GM18909 (cell line): Measurements from ENCODE around the gene CPNE5.
"Not testable (repeated sequence)": the region's sequence is repeated elsewhere in the genome, so short reads cannot be mapped to it uniquely, and the experiment has no call there.

Experiments used
- ATAC-seq: cut with Tn5 transposase; IDR thresholded peaks from one replicate; pipeline ENCODE4 v1.9.1; 2021; ENCODE audit warnings: mild to moderate bottlenecking; ENCODE audit not compliant: unreplicated experiment, poor library complexity

The CPNE5 gene

DNA sequence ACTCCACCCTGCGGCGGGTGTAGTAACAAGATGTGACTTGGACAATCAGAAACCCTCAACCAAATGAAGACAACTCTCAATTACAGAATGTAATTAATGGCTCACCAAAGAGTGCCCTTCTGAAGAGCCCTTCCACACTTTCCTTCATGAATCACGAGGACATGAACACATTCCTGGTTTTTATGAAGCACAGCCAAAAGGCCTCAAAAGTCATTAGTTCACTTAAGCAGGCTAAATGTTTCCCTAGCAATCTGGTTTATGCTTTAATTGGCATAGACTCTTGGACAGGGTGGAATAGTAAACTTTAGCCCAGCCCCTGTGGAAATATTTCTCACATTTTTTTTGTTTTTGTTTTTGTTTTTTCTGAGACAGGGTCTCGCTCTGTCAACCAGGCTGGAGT lies 20.5 kb downstream of the CPNE5 start:
- no peak for ATAC-seq

DNA sequence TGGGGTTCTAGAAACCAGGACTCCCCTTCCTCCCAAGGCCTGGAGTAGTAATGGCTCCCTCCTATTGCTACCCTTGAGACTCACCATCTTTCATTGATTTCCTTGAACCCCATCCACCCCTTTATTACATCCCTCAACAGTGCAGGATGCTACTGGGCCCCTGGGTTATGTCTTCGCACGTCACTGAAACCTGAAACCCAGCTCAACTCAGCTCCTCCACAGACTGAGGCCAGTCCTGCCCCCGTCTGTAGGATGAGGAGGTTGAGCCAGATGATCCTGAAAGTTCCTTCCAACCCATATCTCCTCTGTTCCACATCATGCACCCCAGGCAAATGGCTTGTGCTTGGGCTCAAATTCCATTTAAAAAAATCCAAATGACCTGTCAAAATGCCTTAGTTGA lies 21.4 kb downstream of the CPNE5 start:
- ATAC-seq: no peak

DNA sequence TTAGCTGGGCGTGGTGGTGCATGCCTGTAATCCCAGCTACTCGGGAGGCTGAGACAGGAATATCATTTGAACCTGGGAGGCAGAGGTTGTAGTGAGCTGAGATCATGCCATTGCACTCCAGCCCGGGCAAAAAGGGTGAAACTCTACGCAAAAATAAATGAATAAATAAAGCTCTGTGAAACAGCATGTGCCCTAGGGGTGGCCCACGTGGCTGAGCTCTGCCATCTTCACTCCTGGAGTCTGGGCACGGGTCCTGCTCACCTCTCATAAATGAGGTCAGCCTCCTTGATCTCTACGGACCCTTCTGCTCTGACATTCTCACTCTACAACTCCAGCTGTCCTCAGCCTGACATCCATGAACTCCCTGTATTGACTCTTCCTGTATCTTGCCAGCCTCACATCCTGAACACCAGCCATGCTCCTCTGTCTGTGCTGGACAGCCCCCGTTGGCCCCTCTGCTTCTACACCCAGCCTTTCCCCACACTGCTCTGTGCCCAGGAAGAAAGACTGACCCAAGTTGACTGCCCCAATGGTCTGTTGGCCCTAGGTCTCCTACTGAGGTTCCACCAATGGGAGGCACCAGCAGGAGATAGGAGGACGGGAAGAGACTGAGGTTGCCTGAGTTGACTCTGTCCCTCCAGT lies 21.9 kb downstream of the CPNE5 start:
- no peak for ATAC-seq

DNA sequence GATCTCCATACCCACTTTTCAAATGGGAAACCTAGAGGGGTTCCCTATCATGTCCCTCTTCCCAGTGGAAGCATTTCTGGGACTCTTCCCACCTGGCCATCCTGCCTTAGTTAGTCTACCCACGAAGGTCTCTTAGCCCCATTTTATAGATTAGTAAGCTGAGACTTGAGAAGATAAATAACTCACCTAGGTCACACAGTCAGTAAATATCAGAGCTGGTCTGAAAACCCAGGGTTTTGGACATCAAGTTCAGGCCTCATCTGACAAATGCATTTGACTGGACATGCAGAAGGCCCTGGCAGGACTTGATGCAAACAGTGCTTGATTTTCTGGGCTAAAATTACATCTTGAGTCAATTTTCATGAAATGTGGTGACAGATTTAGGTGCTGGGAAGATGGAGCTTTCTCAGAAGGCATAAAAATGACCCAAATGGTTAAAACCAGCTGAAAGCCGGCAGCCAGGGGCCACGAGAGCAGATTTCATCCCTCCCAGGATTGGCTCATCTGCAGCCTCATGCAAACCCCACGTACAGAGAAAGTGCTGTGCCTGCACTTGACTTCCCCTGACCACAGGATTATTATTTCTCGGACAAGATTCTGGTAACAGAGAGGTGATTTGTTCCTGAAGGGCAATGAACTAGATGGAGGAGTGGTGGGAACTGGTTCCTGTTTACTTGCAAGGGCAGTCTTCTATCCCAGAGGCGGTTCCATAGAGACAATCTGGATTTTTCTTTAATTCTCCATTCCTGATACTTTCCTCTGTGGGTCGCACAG lies 23.1 kb downstream of the CPNE5 start:
- no peak for ATAC-seq

DNA sequence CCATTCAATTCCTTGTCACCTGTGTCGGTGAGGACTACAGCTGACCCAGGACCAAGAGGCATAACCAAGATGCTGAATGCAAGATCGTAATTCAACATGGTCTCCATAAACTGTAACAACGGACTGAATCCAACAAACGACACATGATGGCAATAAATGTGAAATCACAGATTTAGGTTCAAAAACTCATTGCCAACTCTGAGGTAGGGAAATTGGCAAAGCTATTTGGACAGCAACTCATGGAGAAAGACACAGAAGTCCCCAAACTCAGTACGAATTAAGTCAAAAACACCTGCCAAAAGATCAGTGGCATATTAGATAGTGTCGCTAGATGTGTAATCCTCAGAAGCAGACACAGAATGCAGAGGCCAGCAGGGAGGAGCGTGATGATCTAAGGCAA lies 25.0 kb downstream of the CPNE5 start:
- ATAC-seq: no peak

DNA sequence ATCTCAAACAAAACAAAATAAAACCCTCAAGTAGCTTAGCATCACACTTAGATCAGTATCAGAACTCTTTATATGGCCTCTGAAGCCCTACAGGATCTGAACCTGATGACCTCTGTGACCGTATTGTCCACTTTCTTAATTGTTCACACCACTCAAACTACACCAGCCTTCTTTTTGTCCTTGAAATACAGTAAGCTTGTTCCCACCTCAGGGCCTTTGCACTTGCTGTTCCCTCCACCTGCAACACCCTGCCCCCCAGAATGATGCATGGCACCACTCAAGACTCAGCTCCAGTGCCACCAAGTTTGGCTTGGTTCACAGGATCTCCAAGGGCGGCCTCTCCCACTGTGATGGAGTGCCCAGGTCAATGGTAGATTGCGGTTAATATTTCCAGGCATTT lies 25.7 kb downstream of the CPNE5 start:
- no peak for ATAC-seq

DNA sequence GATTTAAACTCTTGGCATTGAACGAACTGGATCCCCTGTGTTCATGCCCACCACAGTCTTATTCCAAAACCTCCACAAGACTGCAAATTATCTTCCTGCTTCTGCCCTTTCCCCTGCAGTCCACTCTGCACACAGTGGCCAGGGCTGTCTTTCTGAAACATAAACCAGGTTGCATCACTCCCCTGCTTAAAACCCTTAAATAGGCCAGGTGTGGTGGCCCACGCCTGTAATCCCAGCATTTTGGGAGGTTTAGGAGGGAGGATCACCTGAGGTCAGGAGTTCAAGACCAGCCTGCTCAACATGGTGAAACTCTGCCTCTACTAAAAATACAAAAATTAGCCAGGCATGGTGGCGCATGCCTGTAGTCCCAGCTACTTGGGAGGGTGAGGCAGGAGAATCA lies 26.2 kb downstream of the CPNE5 start:
- not testable (repeated sequence) for ATAC-seq

DNA sequence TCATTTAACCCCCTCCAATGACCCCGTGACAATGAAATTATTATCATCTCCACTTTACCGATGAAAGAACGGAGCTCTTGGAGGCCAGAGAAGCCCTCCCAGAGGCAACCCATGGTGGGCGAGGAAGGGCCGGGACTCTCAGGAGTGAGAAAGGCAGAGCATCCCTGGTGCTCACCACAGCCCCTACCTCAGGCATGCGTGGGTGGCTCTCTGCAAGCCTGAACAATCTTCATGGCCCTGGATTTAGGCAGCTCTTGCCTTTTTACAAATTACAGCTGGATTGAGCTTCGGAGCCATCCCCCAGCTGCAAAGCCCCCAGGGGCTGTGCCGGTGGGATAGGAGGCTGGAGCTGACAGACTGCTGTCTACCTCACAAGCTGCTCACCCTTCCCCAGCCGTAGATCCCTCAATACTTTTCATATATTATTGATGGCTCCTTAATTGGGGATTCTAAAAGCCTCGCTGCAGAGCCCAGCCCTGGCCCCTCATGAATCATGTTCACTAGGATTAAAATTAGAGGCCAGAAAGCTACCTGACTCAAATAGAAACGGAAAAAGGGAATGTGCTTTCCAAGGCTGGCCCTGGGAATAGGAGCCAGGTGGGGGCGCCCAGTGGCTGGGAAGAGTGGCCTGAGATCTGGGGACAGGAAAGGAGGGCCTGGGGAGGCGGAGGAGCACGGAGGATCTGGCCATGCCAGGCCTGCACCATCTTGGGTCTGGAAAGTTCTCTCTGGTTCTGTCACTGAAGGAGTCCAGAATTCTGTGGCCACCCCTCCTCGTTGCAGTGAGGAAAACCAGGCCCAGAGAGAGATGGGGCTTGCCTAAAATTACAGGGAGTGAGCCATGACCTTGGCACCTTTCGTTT lies 29.1 kb downstream of the CPNE5 start:
- ATAC-seq: no peak

DNA sequence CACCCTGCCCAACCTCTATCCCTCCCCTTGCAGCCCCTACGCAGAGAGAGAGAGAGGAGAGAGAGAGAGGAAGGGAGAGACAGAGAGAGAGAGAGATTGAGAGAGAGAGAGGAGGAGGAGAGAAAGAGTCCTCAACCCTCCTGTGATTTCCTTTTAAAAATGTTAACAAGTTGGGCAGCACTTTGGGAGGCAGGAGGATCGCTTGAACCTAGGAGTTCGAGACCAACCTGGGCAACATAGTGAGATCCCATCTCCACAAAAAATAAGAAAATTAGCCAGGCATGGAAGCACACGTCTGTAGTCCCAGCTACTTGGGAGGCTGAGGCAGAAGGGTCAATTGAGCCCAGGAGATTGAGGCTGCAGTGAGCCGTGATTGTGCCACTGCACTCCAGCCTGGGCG lies 30.1 kb downstream of the CPNE5 start:
- no peak for ATAC-seq

DNA sequence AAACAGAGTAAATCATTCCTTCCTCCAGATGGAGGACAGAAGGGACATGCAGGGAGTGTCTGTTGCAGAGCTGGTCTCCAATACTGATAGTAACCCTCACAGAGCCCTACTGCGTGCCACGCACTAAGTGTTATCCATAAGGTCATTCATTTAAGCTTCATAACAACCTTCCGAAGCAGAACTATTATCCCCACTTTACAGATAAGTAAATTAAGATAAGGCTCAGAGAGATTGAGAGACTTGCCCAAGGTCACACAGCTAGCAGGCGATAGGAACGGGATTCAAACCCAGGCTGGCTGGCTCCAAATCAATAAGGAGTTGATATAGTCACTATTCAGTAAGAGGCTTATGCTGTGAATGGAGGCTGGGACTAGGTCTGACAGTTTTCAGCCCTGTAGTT lies 30.6 kb downstream of the CPNE5 start:
- no peak for ATAC-seq

DNA sequence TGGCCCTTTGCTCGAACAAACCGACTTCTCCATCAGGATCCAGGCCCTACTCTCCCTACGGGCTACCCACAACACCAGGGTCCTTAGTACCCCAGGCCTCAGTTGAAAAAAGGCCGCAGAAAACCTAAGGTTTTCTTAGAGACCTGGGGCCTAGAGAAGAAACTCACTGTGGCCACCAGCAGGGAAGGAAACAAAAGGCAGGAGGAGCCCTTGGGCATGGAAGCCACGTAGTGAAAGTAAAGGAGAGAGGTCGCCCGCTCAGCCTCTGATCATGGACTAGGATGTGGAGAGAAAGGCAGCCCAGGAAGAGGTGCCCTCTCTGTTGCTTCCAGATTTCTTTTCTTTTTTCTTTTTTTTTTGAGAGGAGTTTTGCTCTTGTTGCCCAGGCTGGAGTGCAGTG lies 31.5 kb downstream of the CPNE5 start:
- no peak for ATAC-seq

DNA sequence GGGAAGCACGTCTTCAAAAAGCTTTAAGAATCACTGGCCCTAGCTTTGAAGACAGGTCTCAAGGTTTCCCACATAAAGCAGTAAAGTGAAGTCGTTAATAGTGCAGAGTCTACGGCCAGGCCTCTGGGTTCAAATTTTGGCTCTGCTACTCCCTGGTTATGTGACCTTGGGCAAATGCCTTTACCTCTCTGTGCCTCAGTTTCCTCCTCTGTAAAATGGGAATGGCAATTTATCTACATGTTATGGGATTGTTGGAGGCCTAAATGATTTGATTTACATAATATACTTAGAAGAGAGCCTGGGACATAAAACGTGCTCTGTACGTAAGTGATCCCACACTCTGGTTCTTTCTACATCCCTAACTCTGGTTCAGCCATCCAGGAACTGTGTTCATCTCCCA lies 32.1 kb downstream of the CPNE5 start:
- no peak for ATAC-seq

DNA sequence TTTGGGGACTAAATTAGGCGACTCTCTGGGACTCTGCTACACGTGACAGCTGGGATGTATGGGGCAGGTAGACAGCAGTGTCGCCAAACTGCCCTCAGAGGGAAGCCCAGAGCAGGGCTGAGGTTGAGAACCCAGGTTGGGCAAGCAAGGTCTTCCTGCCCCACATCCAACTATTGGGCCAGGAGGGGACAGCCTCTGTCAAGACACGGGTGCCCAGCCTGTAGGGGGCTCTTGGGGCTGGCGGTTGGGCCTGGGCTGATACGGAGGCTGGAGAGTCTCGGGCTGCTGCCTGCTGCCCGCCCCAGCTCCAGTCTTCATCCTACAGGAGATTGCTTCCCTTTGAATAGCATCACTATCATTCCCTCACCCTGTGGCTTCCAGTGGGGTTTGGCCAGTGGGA lies 33.3 kb downstream of the CPNE5 start:
- ATAC-seq: no peak

DNA sequence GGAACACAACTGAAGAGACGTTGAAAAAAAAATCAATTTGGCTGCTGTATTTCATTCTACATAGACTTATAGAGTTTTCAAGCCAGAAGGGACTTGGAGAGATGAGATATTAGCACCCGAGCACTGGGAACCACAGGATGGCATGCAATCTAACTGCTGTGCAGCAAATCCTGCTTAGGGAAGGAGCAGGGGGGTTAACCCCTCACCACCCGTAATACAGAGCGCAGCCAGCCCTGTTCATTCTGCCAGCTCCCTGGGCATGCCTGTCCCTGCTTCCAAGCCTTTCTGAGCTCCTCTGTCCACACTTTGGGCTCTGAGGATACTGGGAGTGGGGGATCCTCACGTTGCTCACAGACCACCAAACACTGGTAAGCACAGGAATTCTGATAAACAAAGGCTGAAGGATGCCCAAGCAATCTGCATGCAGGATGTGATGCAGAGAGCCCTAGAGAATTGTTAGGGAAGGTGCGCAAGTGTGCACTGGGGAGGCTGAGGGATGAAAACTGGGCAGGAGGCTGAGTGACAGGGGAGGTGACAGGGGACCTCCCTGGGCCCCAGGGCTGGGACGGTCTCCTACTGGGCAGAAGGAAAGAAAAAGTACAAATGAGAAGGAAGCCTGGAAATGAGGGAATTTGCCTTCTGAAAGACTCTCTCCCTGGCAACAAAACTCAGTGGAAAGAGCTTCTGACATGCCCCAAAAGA lies 34.0 kb downstream of the CPNE5 start:
- ATAC-seq: no peak

DNA sequence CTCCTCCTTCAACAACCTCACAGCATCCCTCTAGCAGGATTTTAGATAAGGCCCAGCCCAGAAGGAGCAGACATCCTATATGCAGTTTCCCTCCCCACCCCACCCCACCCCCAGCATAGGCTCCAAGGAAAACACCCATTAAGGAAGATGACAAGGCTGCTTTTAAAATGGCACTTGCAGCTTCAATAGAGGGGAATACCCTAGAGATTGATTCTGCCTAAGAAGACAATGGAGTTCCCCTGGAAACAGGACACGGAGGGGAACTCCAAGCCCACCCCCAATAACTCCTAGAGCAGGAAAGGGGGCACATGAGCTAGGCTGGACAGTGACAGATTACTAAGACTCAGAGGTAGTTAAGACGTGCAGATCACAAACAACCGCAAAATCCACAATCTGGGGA lies 34.7 kb downstream of the CPNE5 start:
- no peak for ATAC-seq

DNA sequence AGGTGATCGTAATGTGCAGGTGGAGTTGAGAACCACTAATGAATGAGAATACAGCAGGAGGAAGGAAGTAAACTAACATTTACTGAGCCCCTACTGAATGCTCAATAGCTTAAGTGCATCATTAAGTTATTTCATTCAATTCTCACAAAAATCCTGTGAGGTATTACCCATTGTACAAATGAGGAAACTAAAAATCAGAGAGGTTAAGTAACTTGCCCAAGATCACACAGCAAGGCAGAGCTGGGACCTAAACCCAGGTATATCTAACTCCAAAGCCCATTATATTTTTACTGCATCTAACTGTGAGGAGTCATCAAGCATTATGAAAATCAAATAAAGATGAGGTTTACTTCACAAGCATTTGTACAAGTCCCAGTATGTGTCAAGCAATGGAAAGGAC lies 35.3 kb downstream of the CPNE5 start:
- ATAC-seq: no peak

DNA sequence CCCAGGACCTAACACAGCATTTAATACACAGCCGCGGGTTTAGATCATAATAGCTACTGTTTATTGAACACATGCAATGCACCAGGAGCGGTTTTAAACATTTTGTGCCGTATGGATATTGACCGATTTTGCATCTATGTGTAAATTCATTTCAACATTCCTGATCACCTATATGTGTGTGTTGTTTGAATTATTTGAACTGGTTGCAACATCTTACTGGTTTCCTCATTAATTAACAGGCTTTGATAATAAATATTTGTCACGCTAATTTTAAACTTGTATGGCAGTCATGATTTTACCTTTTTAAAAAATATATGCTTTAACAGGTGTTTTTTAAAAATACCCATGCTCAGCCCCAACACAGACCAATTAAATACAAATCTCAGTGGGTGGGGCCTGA lies 35.8 kb downstream of the CPNE5 start:
- no peak for ATAC-seq

DNA sequence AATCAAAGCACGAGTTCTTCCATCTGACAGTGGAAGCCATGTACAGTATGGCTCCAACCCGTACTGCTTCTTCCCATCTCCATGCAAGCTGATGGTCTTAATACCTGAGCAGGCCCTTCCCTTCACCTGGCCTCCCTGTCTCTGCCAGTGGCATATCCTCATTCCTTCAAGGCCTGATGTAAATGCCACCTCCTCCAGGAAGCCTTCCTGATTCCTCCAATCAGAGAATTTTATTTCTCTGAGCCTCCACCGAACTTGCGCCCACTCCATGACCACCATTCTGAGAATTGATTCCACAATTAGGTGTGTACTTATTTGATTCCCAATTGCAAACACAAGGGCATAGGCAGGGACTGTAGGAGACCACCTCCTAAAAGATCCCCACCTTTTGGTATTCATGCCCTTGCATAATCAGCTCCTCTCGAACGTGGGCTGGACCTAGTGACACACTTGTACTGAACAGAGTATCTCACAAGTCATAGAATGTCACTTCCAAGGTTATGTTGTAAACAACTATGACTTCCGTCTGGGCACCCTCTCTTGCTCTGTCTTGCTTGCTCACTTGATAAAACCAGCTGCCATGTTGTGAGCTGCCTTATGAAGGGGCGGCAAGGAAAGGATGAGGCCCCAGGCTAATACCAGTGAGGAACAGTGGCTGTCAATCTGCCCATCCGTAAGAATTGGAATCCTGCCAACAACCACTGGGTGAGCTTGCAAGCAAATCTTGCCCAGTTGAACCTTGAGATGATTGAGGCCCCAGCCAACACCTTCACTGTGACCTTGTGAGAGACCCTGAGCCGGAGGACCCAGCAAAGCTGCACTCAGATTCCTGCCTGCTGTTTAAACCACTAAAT lies 38.8 kb downstream of the CPNE5 start:
- ATAC-seq: no peak

DNA sequence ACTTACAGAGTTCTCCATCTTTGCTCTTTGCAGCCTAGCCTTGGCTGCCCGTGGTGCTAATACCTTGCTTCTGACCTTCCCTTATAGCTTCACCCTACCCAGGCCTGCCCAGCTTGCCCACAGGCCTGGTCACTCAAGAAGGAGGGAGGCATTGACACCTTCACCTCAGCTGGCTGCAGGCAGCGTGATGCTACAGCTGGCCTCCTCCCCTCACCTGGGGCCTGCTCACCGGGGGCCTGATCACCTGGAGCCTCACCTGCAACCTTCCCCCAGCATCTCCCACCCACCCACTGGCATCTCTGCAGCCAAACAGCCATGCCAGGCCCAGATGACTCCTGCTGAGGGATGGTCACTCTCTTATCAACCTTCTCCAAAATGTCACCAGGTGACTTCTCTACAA lies 40.4 kb downstream of the CPNE5 start:
- no peak for ATAC-seq

DNA sequence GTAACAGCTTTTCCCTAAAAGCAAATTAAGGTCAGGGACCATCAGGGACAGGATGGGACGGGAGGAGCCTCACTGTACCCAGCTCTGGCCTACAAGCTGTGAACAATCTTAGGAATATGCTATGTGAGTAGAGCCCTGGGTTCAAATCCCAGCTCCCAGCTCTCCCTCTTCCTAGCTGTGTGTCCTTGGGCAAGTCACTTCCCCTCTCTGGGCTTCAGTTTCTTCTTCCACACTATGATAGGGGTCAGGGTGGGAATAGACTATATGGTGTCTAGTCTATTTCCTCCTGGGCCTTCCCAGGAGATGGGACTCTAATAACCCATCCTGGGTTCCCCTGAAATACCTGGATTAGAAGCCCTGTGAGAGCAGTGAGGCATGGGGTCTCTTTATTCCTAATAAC lies 41.6 kb downstream of the CPNE5 start:
- no peak for ATAC-seq
